ENCODE results near the gene INTS12.

Gene INTS12

DNA sequence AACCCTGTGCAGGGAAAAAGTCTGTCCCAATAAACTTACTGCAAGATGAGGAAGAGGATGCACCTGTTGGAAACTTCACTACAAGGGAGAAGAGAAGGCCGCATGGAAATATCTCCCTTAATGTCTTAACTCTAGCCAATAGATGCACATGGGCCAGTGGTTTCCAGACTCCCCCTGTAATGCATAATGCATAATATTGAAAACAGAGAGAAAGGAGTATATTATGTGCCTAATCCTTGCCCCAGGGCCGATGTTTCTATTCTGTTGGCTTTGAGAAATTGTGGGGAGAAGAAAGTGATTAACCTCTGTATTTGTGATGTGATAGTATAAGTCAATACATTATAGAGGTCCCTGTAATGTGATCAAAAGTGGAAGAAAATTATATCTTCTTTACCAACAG, 37.2 kb downstream of the INTS12 start:
- TF ChIP-seq FOXM1 (IDR thresholded peaks at IDR 0.05; ENCODE audit: borderline replicate concordance, low read depth), result no peak

DNA sequence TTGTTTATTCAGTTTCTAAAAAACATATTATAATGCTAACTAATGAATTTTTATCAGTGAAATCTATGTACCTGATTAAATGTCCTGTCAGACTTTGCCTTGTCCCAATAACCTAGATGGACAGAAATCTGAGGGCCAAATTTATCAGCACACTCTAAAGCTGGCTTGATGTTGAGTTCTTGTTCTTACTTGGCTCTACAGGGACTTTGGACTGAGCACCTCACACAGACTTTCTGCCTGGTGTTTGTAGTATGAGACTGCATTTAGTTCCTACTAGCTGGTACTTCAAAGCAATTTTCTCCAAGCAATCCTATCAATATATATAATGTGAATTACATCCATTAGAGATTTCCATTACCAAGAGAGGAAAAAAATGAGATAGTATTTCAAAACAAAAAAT, 37.8 kb downstream of the INTS12 start:
- no peak for TF ChIP-seq TEAD4 (IDR thresholded peaks at IDR 0.05)
- TF ChIP-seq EP300 (IDR thresholded peaks at IDR 0.05; ENCODE audit: borderline replicate concordance), result no peak

DNA sequence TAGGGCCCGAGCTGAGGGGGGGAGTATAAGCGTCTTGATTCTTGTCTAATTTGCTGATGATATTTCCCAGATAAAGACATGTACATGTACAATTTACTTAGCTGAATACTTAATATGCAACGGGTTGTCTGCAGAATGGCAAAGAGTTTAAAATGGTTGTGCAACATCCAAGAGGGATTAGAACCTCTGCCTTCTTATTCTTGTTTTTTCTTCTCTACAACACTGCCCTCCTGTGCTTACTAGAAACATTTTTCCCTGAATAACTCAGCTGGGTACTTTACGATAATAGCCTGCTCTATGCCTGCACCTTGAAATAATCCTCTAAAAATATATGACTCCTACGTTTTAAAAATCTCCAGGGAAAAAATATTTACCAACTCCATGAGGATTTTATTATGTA, 41.8 kb downstream of the INTS12 start:
- TF ChIP-seq CEBPB (IDR thresholded peaks at IDR 0.05), result peak; percentile 46; the same call in 1 of the 2 replicates
- TF ChIP-seq RAD21 (IDR thresholded peaks at IDR 0.05; ENCODE audit: low read depth), result peak; percentile 62
- TF ChIP-seq ZBTB7A (IDR thresholded peaks at IDR 0.05; ENCODE audit: low read depth), result no peak

DNA sequence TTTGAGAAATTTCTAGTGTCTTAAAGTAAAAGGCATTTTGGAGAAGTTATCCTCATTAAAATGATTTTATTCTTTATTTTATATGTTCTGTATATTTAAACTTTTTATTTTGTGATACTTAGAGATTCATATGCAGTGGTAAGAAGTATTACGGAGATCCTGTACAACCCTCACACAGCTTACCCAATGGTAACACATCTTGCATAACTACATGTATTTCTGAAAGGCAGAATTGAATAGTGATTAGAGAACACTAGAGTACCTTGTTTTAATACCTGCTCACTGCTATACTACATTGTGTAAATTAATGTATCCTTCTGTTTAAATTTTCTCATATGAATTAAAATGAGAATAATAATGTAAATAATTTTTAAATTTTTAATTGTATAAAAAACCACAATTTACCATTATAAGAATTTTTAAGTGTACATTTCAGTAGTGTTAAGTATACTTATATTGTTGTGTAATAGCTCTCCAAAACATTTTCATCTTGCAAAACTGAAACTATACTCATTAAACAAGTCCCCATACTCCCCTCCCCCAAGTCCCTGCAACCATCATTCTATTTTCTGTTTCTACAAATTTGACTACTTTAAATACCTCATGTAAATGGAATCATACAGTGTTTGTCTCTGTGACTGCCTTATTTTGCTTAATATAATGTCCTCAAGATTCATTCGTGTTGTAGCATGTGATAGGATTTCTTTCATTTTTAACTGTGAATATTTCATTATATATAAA, 45.4 kb downstream of the INTS12 start:
- no peak for TF ChIP-seq CREB1 (IDR thresholded peaks at IDR 0.05; ENCODE audit: low read depth)
- no peak for TF ChIP-seq TCF12 (IDR thresholded peaks at IDR 0.05; ENCODE audit: low read depth)
- TF ChIP-seq, protein P1, sequence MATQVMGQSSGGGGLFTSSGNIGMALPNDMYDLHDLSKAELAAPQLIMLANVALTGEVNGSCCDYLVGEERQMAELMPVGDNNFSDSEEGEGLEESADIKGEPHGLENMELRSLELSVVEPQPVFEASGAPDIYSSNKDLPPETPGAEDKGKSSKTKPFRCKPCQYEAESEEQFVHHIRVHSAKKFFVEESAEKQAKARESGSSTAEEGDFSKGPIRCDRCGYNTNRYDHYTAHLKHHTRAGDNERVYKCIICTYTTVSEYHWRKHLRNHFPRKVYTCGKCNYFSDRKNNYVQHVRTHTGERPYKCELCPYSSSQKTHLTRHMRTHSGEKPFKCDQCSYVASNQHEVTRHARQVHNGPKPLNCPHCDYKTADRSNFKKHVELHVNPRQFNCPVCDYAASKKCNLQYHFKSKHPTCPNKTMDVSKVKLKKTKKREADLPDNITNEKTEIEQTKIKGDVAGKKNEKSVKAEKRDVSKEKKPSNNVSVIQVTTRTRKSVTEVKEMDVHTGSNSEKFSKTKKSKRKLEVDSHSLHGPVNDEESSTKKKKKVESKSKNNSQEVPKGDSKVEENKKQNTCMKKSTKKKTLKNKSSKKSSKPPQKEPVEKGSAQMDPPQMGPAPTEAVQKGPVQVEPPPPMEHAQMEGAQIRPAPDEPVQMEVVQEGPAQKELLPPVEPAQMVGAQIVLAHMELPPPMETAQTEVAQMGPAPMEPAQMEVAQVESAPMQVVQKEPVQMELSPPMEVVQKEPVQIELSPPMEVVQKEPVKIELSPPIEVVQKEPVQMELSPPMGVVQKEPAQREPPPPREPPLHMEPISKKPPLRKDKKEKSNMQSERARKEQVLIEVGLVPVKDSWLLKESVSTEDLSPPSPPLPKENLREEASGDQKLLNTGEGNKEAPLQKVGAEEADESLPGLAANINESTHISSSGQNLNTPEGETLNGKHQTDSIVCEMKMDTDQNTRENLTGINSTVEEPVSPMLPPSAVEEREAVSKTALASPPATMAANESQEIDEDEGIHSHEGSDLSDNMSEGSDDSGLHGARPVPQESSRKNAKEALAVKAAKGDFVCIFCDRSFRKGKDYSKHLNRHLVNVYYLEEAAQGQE (IDR thresholded peaks at IDR 0.05; ENCODE audit: low read depth), result no peak
- no peak for TF ChIP-seq ZBTB7A (IDR thresholded peaks at IDR 0.05; ENCODE audit: low read depth)
- no peak for TF ChIP-seq RAD21 (IDR thresholded peaks at IDR 0.05; ENCODE audit: low read depth)
- no peak for TF ChIP-seq YY1 (IDR thresholded peaks at IDR 0.05; ENCODE audit: low read depth)

DNA sequence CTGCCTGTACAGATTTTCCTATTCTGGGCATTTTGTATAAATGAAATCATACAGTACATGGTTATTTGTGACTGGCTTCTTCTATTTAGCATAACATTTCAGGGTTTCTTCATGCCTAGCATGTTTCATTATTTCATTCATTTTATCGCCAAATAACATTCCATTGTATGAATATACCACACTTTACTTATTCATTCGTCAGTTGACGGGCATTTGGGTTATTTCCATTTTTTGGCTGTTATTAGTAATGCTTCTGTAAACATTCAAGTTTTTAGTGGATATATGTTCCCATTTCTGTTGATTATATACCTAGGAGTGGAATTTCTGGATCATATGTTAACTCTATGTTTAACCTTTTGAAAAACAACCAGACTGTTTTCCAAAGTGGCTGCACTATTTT, 47.5 kb downstream of the INTS12 start:
- TF ChIP-seq RAD21 (IDR thresholded peaks at IDR 0.05; ENCODE audit: low read depth), result no peak

DNA sequence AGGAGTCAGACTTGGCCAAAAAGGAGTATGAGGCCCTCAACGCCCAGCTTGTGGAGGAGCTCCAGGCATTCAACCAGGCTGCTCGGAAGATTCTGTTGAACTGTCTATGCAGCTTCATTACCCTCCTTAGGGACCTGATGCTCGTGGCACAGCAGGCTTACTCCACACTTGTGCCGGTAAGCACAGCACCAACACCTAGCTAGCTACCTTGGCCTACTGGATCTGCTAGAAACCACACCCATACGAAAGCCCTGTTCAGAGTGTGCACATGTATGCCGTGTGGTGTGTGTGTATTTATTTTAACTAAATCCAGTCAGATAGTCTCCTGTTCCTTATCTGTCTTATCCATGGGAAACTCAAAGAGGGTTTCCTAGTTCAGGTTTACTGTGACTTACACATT, 49.3 kb downstream of the INTS12 start:
- TF ChIP-seq, protein P1 (IDR thresholded peaks at IDR 0.05; ENCODE audit: low read depth), result no peak
- TF ChIP-seq NFIC (IDR thresholded peaks at IDR 0.05), result no peak
- TF ChIP-seq, protein P2, sequence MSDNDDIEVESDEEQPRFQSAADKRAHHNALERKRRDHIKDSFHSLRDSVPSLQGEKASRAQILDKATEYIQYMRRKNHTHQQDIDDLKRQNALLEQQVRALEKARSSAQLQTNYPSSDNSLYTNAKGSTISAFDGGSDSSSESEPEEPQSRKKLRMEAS (IDR thresholded peaks at IDR 0.05), result no peak
- no peak for TF ChIP-seq CEBPB (IDR thresholded peaks at IDR 0.05)

DNA sequence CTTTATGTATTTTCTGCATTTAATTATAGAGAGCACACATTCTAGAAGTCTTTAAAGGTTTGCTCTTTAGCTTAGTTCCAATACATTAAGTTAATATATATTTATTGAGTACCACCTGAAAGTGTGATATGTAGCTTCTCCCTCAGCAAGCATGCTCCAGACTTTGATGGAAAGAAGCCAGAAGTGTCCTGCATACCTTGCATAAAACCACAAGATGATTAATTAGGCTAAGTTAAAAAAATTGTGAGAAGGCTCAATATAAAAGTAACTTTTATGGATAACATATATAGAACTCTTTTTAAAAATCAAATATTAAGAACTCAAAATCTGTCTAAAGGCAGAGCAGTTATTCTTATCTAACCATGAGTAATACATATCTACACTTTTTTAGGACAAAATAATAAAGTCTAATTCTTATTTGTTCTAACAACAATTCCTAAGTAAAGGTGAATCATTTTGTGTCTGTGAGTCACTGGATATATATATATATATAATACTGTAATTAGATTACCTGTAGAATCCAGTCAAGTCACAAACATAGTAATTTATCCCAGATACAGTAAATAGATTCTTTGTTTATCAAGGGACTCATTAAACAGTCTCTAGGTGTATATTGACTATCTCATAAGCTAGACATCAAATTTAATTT, 51.2 kb downstream of the INTS12 start:
- TF ChIP-seq, protein P2 (IDR thresholded peaks at IDR 0.05), result no peak
- no peak for TF ChIP-seq RAD21 (IDR thresholded peaks at IDR 0.05; ENCODE audit: low read depth)
- TF ChIP-seq, protein P3, sequence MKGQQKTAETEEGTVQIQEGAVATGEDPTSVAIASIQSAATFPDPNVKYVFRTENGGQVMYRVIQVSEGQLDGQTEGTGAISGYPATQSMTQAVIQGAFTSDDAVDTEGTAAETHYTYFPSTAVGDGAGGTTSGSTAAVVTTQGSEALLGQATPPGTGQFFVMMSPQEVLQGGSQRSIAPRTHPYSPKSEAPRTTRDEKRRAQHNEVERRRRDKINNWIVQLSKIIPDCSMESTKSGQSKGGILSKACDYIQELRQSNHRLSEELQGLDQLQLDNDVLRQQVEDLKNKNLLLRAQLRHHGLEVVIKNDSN (IDR thresholded peaks at IDR 0.05), result no peak
- no peak for TF ChIP-seq TAF1 (IDR thresholded peaks at IDR 0.05; ENCODE audit: low read depth)
- TF ChIP-seq TEAD4 (IDR thresholded peaks at IDR 0.05), result no peak
- no peak for TF ChIP-seq EGR1 (IDR thresholded peaks at IDR 0.05)
- TF ChIP-seq EP300 (IDR thresholded peaks at IDR 0.05; ENCODE audit: borderline replicate concordance), result no peak
- TF ChIP-seq NFIC (IDR thresholded peaks at IDR 0.05), result no peak
- TF ChIP-seq, protein P1 (IDR thresholded peaks at IDR 0.05; ENCODE audit: low read depth), result no peak
- no peak for TF ChIP-seq YY1 (IDR thresholded peaks at IDR 0.05; ENCODE audit: low read depth)
- TF ChIP-seq ZBTB7A (IDR thresholded peaks at IDR 0.05; ENCODE audit: low read depth), result no peak
- TF ChIP-seq TCF12 (IDR thresholded peaks at IDR 0.05; ENCODE audit: low read depth), result no peak
- TF ChIP-seq FOXM1 (IDR thresholded peaks at IDR 0.05; ENCODE audit: borderline replicate concordance, low read depth), result no peak
- TF ChIP-seq CREB1 (IDR thresholded peaks at IDR 0.05; ENCODE audit: low read depth), result no peak

All from Ishikawa (cell line).